ENCODE measurements around the gene SEMA3B.

- TF ChIP-seq POLR2AphosphoS5 (IDR thresholded peaks at IDR 0.05), result no peak
- TF ChIP-seq CTCF (IDR thresholded peaks at IDR 0.05), result no peak
- TF ChIP-seq POLR2A (IDR thresholded peaks at IDR 0.05), result no peak
Observed at GRCh38 chr3:50224639-50225038, 44.3 kb upstream of the SEMA3B start.
